Measurements from ENCODE around the gene LDHA. TPM values are rescaled to one million over a fixed set of nuclear protein-coding genes. Genes with fewer than 3 reads are reported as not detected.
"Not testable (repeated sequence)": the region's sequence is repeated elsewhere in the genome, so short reads cannot be mapped to it uniquely, and the experiment has no call there.

Gene LDHA
- total RNA-seq, 3 donors from 2014 or later (not counting 1 experiment from before 2014, with no cell fraction given): 217 to 275 (median 228) TPM

DNA sequence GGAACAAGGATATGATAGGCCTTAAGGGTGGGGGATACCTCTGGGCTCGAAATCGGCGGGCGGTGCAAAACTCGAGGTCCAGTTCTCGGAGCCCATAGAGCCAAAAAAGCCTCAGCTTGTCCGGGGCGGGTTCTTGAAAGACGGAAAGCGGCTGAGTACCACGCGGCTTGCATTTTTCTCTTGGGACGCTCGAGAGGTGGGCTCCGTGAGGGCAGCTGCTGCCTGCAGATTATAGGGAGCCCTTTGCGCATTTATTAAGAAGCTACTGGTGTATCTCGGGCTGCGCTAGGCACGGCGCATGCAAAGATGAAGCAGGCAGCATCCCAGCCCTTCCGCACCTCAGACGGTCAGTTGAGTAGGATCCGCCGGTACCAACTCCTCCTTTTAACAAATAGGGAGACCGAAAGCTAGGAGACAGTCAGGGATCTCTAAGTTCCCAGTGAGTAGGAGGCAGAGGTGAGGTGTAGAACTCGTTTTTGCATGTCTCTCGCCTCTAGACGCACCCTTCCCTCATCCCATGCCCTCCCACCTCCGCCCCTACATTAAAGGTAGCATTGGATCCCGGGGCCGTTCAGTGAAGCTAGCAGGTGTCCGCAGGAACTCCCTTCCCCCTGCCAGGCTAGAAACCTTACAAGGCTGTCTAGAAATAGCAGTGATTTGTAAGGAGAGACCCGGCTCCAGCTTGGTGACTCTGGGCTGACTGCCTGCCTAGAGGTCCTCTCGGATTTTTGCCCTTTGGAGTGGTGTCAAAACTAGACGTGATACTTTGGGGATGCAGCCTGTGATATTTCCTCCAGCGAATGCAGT lies 768 bp downstream of the LDHA start:
- under 1% methylated on average over 36 of the region's 36 CpGs for WGBS (ENCODE audit: insufficient coverage)
- Mint-ChIP-seq H3K9me3 (no peaks in the 10 kb centered on the region), H3K4me3 (peak overlapping the region; percentile 98), H3K4me1 (peaks cover 32 to 52% of the 10 kb centered on the region in 2 donors), H3K36me3 (no peaks in the 10 kb centered on the region), H3K27ac (peak overlapping the region; percentile 96), H3K27me3 (ENCODE audit: low read depth in 2 of 2) (no peaks in the 10 kb centered on the region)
- H3K9me3 ChIP-seq (ENCODE audit: control insufficient read depth, insufficient read depth, low read length): no peaks in the 10 kb centered on the region
- peaks cover 29% of the 10 kb centered on the region for H3K36me3 ChIP-seq (ENCODE audit: control insufficient read depth, insufficient read depth, low read length)
- H3K27ac ChIP-seq (ENCODE audit: low read length): peak overlapping the region; percentile 78
- intact Hi-C loops (cut with micrococcal nuclease): loop anchor here (1.0 to 10.0 kb wide), 2 partner anchors 11 to 240 kb away; partner anchors contain the start of gene SPTY2D1
- ATAC-seq (no peak), DNase-seq (peak in 1 of 2 donors; percentile 51)
- peaks cover 24% of the 10 kb centered on the region for H3K4me1 ChIP-seq (ENCODE audit: control insufficient read depth, insufficient read depth, low read length)
- TF ChIP-seq, protein P1, sequence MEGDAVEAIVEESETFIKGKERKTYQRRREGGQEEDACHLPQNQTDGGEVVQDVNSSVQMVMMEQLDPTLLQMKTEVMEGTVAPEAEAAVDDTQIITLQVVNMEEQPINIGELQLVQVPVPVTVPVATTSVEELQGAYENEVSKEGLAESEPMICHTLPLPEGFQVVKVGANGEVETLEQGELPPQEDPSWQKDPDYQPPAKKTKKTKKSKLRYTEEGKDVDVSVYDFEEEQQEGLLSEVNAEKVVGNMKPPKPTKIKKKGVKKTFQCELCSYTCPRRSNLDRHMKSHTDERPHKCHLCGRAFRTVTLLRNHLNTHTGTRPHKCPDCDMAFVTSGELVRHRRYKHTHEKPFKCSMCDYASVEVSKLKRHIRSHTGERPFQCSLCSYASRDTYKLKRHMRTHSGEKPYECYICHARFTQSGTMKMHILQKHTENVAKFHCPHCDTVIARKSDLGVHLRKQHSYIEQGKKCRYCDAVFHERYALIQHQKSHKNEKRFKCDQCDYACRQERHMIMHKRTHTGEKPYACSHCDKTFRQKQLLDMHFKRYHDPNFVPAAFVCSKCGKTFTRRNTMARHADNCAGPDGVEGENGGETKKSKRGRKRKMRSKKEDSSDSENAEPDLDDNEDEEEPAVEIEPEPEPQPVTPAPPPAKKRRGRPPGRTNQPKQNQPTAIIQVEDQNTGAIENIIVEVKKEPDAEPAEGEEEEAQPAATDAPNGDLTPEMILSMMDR (IDR thresholded peaks at IDR 0.05): no peak
- peak overlapping the region; percentile 83 for H3K4me3 ChIP-seq (ENCODE audit: low read length)
- H3K27me3 ChIP-seq (ENCODE audit: control insufficient read depth, insufficient read depth, low read length): no peaks in the 10 kb centered on the region

DNA sequence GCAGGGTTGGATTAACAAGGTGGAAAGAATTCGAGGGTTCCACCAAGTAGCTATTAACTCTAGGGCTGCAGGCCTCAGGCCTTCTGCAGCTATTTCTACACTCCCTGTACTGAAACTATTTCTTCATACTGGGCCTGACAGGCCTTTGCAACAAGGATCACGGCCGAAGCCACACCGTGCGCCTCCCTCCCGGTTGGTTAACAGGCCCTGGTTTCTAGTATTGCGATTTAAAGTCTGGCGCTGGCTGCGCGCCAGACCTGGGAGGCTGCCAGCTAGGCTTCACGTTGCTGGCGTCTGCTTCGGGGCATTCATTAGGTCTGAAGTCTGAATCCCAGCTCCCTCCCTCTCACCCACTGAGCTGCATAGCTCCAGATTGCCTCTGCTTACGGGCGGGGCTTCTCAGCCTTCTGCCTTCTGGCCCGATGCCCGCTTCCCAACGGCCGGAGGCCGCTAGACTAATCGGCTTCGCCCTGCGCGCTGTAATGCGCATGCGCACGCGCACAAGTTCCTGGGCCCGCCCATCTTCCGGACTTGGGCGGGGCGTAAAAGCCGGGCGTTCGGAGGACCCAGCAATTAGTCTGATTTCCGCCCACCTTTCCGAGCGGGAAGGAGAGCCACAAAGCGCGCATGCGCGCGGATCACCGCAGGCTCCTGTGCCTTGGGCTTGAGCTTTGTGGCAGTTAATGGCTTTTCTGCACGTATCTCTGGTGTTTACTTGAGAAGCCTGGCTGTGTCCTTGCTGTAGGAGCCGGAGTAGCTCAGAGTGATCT lies 1.6 kb downstream of the LDHA start:
- 0% methylated on average over 46 of the region's 46 CpGs for WGBS (ENCODE audit: insufficient coverage)
- H3K36me3 Mint-ChIP-seq: no peaks in the 10 kb centered on the region
- Histone ChIP-seq H3K27me3 (ENCODE audit: control insufficient read depth, insufficient read depth, low read length) (no peaks in the 10 kb centered on the region), H3K9me3 (ENCODE audit: control insufficient read depth, insufficient read depth, low read length) (no peaks in the 10 kb centered on the region), H3K36me3 (ENCODE audit: control insufficient read depth, insufficient read depth, low read length) (peaks cover 36% of the 10 kb centered on the region), H3K4me3 (ENCODE audit: low read length) (peak overlapping the region; percentile 83), H3K27ac (ENCODE audit: low read length) (peak overlapping the region; percentile 78), H3K4me1 (ENCODE audit: control insufficient read depth, insufficient read depth, low read length) (peaks cover 24% of the 10 kb centered on the region)
- H3K27ac Mint-ChIP-seq: peak overlapping the region; percentile 96
- TF ChIP-seq, protein P1 (IDR thresholded peaks at IDR 0.05): no peak
- H3K9me3 Mint-ChIP-seq: no peaks in the 10 kb centered on the region
- H3K4me1 Mint-ChIP-seq: peaks cover 32 to 57% of the 10 kb centered on the region in 2 donors
- DNase-seq: peak; percentile 95 to 98
- intact Hi-C loops (cut with micrococcal nuclease): loop anchor here (1.0 to 10.0 kb wide), 3 partner anchors 74 to 239 kb away; partner anchors contain the start of genes GTF2H1, HPS5, SPTY2D1 and TSG101
- peak overlapping the region; percentile 98 for H3K4me3 Mint-ChIP-seq
- H3K27me3 Mint-ChIP-seq (ENCODE audit: low read depth in 2 of 2): no peaks in the 10 kb centered on the region
- ATAC-seq: peak; percentile 71 to 84 (median 71)

DNA sequence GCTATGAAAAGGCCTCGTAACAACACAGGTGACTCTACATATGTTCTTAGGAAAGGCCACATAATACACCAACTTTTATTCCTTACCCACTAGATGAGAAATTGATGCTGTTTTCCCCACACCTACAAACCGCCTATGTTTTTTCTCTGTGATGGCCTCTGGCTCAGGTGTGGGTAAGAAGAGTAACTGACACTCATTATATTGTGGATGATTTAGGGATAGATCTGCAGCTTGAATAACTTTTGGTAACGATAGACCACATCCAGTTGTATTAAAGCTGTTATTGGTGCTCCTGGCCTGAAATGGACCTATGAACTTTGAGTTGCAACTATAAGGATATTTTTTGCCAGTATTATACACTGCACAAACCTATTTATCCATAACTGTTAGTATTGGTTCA lies 3.6 kb downstream of the LDHA start:
- no peaks in the 10 kb centered on the region for H3K27me3 ChIP-seq (ENCODE audit: control insufficient read depth, insufficient read depth, low read length)
- H3K9me3 ChIP-seq (ENCODE audit: control insufficient read depth, insufficient read depth, low read length): no peaks in the 10 kb centered on the region
- TF ChIP-seq, protein P1 (IDR thresholded peaks at IDR 0.05): no peak
- intact Hi-C loops (cut with micrococcal nuclease): loop anchor here (2.0 to 10.0 kb wide), 2 partner anchors 129 to 237 kb away; partner anchors contain the start of genes SPTY2D1 and TSG101
- no peak for DNase-seq
- no peak overlapping the region for H3K27ac ChIP-seq (ENCODE audit: low read length)
- no peak for ATAC-seq
- peak overlapping the region in 1 of 2 donors; percentile 4 for H3K27ac Mint-ChIP-seq
- H3K4me3 ChIP-seq (ENCODE audit: low read length): no peak overlapping the region
- H3K9me3 Mint-ChIP-seq: no peaks in the 10 kb centered on the region
- peaks cover 24% of the 10 kb centered on the region for H3K4me1 ChIP-seq (ENCODE audit: control insufficient read depth, insufficient read depth, low read length)
- peaks cover 32 to 57% of the 10 kb centered on the region in 2 donors for H3K4me1 Mint-ChIP-seq
- WGBS (ENCODE audit: insufficient coverage): 100% methylated on average over 3 of the region's 3 CpGs
- no peak overlapping the region for H3K4me3 Mint-ChIP-seq
- peaks cover 51% of the 10 kb centered on the region for H3K36me3 ChIP-seq (ENCODE audit: control insufficient read depth, insufficient read depth, low read length)
- peaks cover 5% of the 10 kb centered on the region for H3K36me3 Mint-ChIP-seq
- H3K27me3 Mint-ChIP-seq (ENCODE audit: low read depth in 2 of 2): no peaks in the 10 kb centered on the region

DNA sequence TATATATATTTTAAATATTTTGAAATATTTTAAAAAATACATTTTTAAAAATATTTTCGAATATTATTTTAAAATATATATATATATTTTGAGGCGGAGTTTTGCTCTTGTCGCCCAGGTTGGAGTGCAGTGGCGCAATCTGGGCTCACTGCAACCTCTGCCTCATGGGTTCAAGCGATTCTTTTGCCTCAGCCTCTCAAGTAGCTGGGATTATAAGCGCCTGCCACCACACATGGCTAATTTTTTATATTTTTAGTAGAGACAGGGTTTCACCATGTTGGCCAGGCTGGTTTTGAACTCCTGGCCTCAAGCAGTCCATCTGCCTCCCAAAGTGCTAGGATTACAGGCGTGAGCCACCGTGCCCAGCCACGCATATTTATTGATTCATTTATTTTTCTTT lies 6.7 kb downstream of the LDHA start:
- H3K27ac Mint-ChIP-seq; H3K9me3 ChIP-seq (ENCODE audit: control insufficient read depth, insufficient read depth, low read length); H3K4me3 ChIP-seq (ENCODE audit: low read length); intact Hi-C loops (cut with micrococcal nuclease); H3K4me1 ChIP-seq (ENCODE audit: control insufficient read depth, insufficient read depth, low read length); H3K27me3 ChIP-seq (ENCODE audit: control insufficient read depth, insufficient read depth, low read length); H3K9me3 Mint-ChIP-seq; H3K27me3 Mint-ChIP-seq (ENCODE audit: low read depth in 2 of 2); DNase-seq; ATAC-seq; H3K27ac ChIP-seq (ENCODE audit: low read length); H3K4me3 Mint-ChIP-seq: not testable (repeated sequence)
- H3K36me3 Mint-ChIP-seq: peaks cover 21% of the 10 kb centered on the region
- peaks cover 80% of the 10 kb centered on the region for H3K36me3 ChIP-seq (ENCODE audit: control insufficient read depth, insufficient read depth, low read length)
- WGBS (ENCODE audit: insufficient coverage): 97% methylated on average over 4 of the region's 9 CpGs
- H3K4me1 Mint-ChIP-seq: peaks cover 12 to 34% of the 10 kb centered on the region in 2 donors
